Limb (tissue), 2 donors: ENCODE measurements around the gene AGFG1.
"Not testable (repeated sequence)": the region's sequence is repeated elsewhere in the genome, so short reads cannot be mapped to it uniquely, and the experiment has no call there.

Source experiments
- DNase-seq, 2 donors: peaks; one replicate each; pipeline ENCODE4 v3.0.0-alpha.2; 2016; ENCODE audit errors: extremely low spot score in 2 of 2

Gene AGFG1

GRCh38 chr2:227497158-227497557, 25.2 kb downstream of the AGFG1 start:
- no peak for DNase-seq

GRCh38 chr2:227499627-227500300, 27.8 kb downstream of the AGFG1 start:
- no peak for DNase-seq

DNA sequence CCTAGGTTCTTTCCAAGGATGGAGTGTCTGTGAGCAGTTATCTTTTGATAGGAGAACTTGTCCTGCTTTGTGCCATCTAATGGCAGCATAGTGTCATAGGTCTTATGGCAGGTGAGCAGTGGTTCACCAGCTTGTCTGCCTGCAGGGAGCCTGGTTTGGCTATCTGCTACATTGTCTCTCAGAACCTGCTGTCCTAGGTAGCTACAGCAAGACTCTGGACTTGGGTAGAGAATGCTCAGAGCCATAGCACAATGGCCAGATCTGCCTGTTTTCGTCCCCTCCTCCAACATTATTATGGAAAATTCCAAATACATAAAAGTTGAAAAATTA, 28.3 kb downstream of the AGFG1 start:
- DNase-seq, result no peak

GRCh38 chr2:227503433-227504406, 31.8 kb downstream of the AGFG1 start:
- DNase-seq, result no peak

DNA sequence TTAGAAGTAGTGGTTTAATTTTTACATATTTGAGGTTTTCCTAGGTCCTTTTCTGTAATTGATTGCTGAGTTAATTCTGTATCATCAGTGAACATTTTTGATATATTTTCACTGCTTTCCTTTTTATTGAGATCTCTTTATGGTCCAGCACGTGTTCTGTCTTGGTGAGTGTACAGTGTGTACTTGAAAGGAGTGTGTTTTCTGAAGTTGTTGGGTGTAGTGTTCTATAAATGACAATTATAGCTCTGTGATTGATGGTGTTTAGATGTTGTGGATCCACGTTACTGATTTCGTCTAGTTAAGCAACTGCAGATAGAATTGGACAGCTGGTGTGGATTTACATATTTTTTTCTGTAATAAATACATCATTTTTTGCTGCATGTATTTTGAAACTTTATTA, 32.7 kb downstream of the AGFG1 start:
- DNase-seq, result no peak

DNA sequence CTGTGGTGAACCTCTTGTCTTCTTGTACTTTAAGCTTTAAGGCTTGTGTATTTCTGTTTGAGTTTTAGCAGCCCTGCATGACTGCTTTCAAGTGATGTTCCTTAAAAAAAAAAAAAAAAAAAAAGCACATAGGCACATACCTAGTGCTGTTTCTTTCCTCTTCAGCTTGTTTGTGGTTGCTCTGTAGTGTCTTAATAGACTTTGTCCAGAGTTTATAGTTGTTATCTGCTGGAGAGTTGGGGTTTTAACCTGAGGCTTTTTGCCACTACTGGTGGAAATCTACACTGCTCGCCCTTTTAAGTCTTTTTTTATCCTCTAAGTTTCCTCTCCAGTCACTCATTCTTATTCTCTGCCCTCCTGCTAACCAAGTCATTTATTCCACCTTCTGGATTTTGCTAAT, 34.5 kb downstream of the AGFG1 start:
- no peak for DNase-seq

GRCh38 chr2:227507963-227508362, 36.0 kb downstream of the AGFG1 start:
- DNase-seq, result no peak

DNA sequence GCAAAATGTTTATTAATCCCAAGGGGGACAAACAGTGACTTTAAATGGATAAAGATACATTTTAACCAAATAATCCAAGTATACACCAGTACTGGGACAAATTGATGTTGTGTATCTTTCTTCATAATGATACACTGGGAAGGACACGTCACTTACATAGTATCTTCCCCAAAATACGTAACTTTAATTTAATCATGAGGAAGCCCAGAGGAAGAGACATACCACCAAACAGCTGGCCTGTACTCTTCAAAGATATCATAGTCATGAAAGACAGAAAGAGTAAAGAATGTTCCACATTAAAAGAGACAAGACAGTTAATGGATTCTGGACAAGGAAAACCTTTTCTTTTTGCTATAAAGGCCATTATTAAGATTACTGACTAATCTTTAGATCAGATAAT, 37.1 kb downstream of the AGFG1 start:
- no peak for DNase-seq

DNA sequence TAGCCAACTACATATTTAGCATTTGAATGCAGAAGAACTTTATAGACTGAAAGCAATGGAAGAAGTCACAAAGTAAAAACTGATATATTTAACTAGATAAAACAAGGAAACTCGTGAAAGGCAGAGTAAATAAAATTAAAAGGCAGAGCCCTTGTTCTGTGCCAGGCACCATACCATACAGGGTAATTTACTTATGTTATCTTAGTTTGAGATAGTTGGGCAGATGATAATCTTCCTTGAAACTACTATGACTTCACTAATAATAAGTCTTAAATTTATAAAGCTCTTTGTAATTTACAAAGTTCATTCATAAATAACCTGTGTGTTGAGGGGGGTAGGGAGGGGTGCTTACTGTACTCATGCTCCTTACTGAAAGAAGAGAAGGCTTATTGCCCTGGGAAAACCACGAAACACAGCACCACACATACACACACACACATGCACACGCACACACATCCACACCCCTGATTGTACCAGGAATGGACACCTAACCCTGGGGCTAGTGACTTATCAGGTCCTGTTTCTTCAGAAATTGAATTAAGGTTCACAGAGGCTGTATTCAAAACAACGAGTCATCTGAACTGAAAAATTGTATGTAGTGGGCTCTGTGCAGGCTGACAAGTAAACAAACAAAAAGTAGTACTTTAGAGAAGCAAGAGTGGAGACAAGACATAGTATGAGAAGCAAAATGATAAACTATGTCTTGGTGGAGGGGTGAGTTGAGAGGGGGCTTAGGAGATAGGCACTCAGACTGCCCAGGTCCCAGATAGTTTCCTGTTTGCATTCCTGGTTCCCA, 38.1 kb downstream of the AGFG1 start:
- DNase-seq, result no peak

- DNase-seq, result no peak
Measured at GRCh38 chr2:227510620-227510958, 38.6 kb downstream of the AGFG1 start.

DNA sequence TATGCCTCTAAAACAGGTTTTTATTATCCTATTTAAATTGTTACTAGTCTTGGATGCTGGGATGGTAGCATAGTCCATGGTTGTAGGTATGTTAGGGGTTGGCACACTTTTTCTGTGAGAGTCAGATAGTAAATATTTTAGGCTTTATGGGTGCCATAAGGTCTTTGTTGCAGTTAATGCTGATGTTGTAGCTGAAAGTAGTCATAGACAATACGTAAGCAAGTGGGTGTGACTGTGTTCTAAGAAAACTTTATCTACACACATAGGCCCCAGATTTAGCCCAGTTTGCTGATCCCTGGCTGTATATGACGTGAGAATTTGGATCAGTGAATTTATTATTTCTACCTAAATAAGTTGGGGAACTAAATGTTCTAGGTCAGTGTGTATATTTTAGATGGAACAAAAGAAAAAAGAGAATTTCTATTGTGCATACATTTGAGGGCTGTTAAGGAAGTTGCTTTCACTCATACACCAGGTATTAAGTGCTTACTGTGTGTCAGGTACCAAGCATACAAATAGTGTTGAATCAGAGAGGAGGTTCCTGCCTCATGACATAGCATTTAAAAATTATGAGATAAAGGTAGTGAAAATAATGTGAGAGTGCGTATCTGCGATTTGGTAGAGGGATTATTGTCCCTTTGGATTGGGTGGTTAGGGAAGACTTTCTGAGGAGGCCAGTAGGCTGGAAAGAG, 39.4 kb downstream of the AGFG1 start:
- no peak for DNase-seq

DNA sequence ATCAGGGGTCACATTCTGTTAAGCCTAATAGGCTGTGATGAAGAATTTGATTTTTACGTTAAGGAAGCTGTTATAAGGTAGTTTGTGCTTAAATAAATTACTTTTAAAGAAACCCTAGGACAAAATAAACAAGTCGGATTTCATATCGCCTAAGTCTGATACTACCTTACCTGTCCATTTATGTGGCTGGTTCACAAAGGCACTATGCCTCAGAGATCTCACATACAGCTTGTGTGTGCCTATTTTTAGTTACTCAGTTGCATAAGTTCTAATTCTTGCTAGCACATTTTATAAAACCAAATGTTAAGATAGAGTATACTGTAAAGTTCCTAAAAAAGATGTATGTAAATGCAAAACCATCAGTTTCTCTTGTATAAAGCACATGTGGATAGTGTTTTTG, 40.0 kb downstream of the AGFG1 start:
- no peak for DNase-seq

DNA sequence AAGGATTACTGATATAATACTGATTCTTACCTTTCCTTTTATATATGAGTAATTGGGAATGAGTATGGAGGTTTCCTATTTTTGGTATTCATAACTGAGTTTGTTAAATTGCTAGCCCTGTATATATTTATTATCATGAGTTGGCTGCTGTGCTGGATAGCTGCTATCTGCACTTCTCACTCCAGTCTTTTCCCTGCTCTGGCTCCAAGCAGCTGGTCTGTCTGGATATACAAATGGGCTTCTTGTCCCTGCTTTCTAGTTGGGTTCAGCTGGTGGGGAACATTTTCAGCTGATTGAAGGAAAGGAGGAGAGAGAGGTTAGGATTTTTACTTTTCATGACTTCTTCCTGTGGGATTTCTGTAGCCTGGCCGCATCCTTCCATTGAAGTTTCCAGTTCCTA, 41.2 kb downstream of the AGFG1 start:
- no peak for DNase-seq

DNA sequence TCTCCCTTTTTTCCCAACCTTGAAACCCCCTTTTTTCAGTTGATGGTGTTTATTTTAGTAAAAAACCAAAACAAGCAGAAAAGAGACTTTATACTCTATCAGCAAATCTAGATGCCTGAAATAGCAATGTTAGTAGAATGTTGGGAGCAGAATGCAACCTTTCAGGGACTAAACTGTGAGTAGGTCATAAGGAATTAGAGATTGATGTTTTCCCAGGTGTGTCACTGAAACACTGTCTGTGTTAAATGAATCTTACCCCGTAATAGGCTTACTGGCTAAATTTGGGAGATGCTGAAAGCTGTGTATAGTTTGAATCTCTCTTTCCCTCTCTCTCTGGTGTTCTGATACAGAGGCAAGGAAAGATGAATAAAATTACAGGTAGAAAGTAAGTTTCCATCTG, 43.8 kb downstream of the AGFG1 start:
- no peak for DNase-seq

- DNase-seq, result no peak
Measured at GRCh38 chr2:227517724-227518123, 45.8 kb downstream of the AGFG1 start.

DNA sequence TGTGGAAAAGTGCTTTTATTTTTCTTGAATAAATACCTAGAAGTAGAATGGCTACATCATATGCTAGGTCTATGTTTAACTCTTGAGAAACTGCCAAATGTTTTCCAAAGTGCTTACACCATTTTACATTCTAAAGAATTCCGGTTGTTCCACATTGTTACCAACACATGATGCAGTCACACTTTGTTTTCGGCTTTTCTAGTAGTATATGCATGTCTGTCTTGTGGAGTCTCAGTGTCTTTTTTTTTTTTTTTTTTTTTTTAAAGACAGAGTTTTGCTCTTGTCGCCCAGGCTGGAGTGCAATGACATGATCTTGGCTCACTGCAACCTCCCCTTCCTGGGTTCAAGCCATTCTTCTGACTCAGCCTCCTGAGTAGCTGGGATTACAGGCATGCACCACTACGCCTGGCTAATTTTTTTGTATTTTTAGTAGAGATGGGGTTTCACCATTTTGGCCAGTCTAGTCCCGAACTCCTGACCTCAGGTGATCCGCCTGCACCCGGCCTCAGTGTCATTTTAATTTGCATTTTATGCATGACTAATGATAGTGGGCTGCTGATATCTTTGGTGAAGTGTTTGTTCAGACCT, 46.4 kb downstream of the AGFG1 start:
- not testable (repeated sequence) for DNase-seq

DNA sequence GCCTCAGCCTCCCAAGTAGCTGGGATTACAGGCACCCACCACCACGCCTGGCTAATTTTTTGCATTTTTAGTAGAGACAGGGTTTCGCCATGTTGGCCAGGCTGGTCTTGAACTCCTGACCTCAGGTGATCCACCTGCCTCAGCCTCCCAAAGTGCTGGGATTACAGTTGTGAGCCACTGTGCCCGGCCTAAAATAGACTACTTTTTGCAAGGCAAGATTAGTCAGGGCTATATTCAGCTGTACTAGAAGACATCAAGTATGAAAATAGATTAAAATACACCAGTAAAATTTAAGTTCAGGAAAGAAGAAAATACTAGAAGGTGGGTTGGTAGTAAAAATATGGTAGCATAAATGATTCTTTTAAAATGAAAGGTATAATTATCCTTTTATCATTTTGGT, 49.2 kb downstream of the AGFG1 start:
- DNase-seq, result not testable (repeated sequence)

- DNase-seq, result no peak
Measured at GRCh38 chr2:227524665-227525064, 52.7 kb downstream of the AGFG1 start.

- no peak for DNase-seq
Measured at GRCh38 chr2:227527351-227527750, 55.4 kb downstream of the AGFG1 start.

GRCh38 chr2:227528803-227529202, 56.8 kb downstream of the AGFG1 start:
- DNase-seq, result no peak

DNA sequence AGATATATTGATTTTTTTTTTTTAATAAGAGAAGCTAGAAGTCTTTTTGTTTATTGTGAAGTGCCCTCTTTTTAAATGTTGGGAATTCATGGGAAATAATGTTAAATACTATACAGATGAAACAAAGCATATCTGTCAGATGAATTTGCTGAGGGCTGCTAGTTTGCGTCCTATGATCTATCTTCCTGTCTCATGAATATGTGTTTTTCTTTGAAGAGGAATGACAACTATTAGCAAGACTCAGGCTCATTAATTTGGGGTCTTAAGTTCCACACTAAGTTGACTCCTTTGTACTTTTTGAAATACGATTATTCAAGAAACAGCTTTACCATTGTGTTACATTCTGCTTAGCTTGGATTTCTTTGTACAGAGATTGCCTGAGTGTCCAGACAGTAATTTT, 57.9 kb downstream of the AGFG1 start:
- no peak for DNase-seq
